ENCODE data around the gene MRTFA. TPM values are rescaled to one million over a fixed set of nuclear protein-coding genes. Genes with fewer than 3 reads are reported as not detected.

The MRTFA gene
- total RNA-seq, 1 donor: 34.0 TPM

DNA sequence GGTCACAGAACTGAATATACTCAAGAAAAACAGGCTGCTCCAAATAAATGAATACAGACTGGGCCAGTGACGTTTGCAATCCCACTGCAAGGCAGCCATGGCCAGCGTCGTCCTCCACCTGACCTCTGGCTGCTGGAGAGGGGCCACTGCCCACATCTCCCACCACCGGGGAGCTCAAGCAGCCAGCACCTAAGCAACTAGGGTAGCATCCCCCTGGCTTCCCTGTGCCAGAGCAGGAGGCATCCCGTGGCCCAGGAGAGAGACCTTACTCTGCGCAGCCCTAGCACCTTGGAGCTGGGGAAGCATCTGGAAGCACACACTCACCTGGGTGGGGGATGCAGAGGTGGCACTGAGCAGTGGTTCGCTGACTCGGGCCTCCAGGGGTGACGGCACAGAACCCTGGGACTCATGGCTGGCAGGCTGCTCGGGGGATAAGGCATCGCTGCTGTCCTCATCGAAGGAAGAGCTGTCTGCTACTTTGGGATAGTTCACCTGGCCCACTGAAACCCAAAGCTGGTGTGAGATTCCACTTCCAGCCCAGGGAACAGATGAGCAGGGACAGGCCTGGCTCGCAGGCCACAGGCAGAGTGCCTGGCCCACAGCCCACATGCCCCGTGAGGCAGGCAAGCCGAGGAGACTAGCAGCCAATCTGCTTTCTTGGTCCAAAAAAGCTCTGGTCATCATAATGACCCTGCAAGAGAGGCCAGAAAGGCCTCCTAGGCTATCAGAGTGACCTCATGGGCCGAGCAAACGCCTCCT lies 212.5 kb downstream of the MRTFA start:
- H3K4me3 ChIP-seq (ENCODE audit: insufficient read depth, low read length): no peak overlapping the region
- no peak overlapping the region for H2AFZ ChIP-seq (ENCODE audit: low read length)
- H3K36me3 ChIP-seq (ENCODE audit: insufficient read depth, low read length): peaks cover 81% of the 10 kb centered on the region
- peaks cover 26% of the 10 kb centered on the region for H4K20me1 ChIP-seq (ENCODE audit: insufficient read depth, low read length)
- no peak overlapping the region for H3K27ac ChIP-seq (ENCODE audit: low read depth, low read length)
- no peak overlapping the region for H3K4me2 ChIP-seq (ENCODE audit: insufficient read depth, low read length)
- no peaks in the 10 kb centered on the region for H3K27me3 ChIP-seq (ENCODE audit: insufficient read depth, low read length)
- H3K79me2 ChIP-seq (ENCODE audit: insufficient read depth, low read length): peaks cover 8% of the 10 kb centered on the region
- no peaks in the 10 kb centered on the region for H3K9me3 ChIP-seq (ENCODE audit: low read depth, low read length)
- no peaks in the 10 kb centered on the region for H3K4me1 ChIP-seq (ENCODE audit: insufficient read depth, low read length)
- TF ChIP-seq, protein P1, sequence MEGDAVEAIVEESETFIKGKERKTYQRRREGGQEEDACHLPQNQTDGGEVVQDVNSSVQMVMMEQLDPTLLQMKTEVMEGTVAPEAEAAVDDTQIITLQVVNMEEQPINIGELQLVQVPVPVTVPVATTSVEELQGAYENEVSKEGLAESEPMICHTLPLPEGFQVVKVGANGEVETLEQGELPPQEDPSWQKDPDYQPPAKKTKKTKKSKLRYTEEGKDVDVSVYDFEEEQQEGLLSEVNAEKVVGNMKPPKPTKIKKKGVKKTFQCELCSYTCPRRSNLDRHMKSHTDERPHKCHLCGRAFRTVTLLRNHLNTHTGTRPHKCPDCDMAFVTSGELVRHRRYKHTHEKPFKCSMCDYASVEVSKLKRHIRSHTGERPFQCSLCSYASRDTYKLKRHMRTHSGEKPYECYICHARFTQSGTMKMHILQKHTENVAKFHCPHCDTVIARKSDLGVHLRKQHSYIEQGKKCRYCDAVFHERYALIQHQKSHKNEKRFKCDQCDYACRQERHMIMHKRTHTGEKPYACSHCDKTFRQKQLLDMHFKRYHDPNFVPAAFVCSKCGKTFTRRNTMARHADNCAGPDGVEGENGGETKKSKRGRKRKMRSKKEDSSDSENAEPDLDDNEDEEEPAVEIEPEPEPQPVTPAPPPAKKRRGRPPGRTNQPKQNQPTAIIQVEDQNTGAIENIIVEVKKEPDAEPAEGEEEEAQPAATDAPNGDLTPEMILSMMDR (IDR thresholded peaks at IDR 0.05; ENCODE audit: extremely low read depth, low read depth, low read length): no peak
- DNase-seq (ENCODE audit: insufficient read length, low spot score, missing footprints): peak; percentile 61

DNA sequence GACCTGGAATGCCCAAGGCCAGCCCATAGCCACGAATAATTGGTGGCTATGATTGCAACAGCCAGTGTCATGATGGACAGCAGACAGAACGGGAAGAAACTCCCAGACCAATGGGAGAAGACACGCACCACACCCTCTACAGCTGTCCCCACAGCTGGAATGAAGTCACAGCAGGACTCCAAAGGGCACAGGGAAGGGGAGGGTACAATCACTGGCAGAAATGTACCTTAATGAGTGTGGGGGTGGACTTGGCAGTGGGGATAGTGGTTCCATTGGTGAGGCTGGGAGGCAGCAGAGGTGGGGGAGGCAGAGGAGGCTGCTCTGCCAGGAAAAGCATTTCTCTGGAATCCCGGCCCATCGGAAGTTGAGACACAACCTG lies 213.2 kb downstream of the MRTFA start:
- Histone ChIP-seq H3K9me3 (ENCODE audit: low read depth, low read length) (no peaks in the 10 kb centered on the region), H3K27me3 (ENCODE audit: insufficient read depth, low read length) (no peaks in the 10 kb centered on the region), H3K27ac (ENCODE audit: low read depth, low read length) (no peak overlapping the region), H3K79me2 (ENCODE audit: insufficient read depth, low read length) (peaks cover 6% of the 10 kb centered on the region), H3K4me3 (ENCODE audit: insufficient read depth, low read length) (no peak overlapping the region), H4K20me1 (ENCODE audit: insufficient read depth, low read length) (peaks cover 27% of the 10 kb centered on the region), H3K36me3 (ENCODE audit: insufficient read depth, low read length) (peaks cover 78% of the 10 kb centered on the region), H3K4me2 (ENCODE audit: insufficient read depth, low read length) (no peak overlapping the region), H3K4me1 (ENCODE audit: insufficient read depth, low read length) (no peaks in the 10 kb centered on the region), H2AFZ (ENCODE audit: low read length) (no peak overlapping the region)
- DNase-seq (ENCODE audit: insufficient read length, low spot score, missing footprints): peak; percentile 58
- TF ChIP-seq, protein P1 (IDR thresholded peaks at IDR 0.05; ENCODE audit: extremely low read depth, low read depth, low read length): no peak

DNA sequence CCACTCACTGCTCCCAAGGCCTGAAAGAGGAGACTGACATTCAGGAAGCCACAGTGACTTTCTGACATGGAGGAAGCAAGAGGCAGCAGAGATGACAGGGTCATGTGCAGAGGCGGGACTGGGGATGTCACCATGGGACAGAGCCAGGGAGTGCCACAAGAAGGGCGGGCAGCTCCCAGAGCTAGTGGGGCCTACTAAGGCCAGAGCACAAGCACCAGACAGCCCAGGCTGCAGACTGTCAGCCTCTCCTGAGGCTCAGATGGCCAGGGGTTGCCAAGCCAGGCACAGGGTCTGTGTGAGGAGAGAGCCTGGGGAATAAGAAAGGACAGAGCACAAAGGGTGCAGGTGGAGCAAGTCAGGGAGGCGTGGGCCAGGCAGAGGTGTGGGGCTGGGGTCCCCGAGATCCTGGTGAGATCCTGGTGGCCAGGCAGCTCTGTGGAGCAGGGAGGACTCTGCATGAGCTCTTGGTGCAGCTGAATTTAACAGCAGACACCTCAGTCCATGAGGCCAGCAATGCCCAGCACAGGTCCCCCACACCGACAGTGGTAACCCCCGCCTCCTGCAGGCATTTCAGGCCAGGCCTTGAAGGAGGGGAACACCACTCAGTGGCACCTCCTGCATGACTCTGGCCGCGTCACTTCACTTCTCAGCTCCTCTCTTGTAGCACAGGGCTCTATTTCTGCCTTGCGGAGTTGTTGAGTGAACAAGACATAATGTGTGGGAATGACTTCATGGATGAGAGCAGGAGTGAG lies 213.8 kb downstream of the MRTFA start:
- Histone ChIP-seq H3K4me2 (ENCODE audit: insufficient read depth, low read length) (no peak overlapping the region), H3K9me3 (ENCODE audit: low read depth, low read length) (no peaks in the 10 kb centered on the region), H3K27ac (ENCODE audit: low read depth, low read length) (no peak overlapping the region), H3K27me3 (ENCODE audit: insufficient read depth, low read length) (no peaks in the 10 kb centered on the region), H4K20me1 (ENCODE audit: insufficient read depth, low read length) (peaks cover 30% of the 10 kb centered on the region), H2AFZ (ENCODE audit: low read length) (no peak overlapping the region), H3K4me3 (ENCODE audit: insufficient read depth, low read length) (no peak overlapping the region), H3K36me3 (ENCODE audit: insufficient read depth, low read length) (peaks cover 80% of the 10 kb centered on the region), H3K79me2 (ENCODE audit: insufficient read depth, low read length) (peaks cover 6% of the 10 kb centered on the region), H3K4me1 (ENCODE audit: insufficient read depth, low read length) (no peaks in the 10 kb centered on the region)
- TF ChIP-seq, protein P1 (IDR thresholded peaks at IDR 0.05; ENCODE audit: extremely low read depth, low read depth, low read length): no peak
- peak; percentile 39 for DNase-seq (ENCODE audit: insufficient read length, low spot score, missing footprints)

- H4K20me1 ChIP-seq (ENCODE audit: insufficient read depth, low read length): peaks cover 30% of the 10 kb centered on the region
- H2AFZ ChIP-seq (ENCODE audit: low read length): no peak overlapping the region
- H3K27me3 ChIP-seq (ENCODE audit: insufficient read depth, low read length): no peaks in the 10 kb centered on the region
- TF ChIP-seq, protein P1 (IDR thresholded peaks at IDR 0.05; ENCODE audit: extremely low read depth, low read depth, low read length): no peak
- H3K4me1 ChIP-seq (ENCODE audit: insufficient read depth, low read length): no peaks in the 10 kb centered on the region
- H3K27ac ChIP-seq (ENCODE audit: low read depth, low read length): no peak overlapping the region
- no peaks in the 10 kb centered on the region for H3K9me3 ChIP-seq (ENCODE audit: low read depth, low read length)
- H3K4me3 ChIP-seq (ENCODE audit: insufficient read depth, low read length): no peak overlapping the region
- H3K36me3 ChIP-seq (ENCODE audit: insufficient read depth, low read length): peaks cover 74% of the 10 kb centered on the region
- peak; percentile 51 for DNase-seq (ENCODE audit: insufficient read length, low spot score, missing footprints)
- peaks cover 6% of the 10 kb centered on the region for H3K79me2 ChIP-seq (ENCODE audit: insufficient read depth, low read length)
- H3K4me2 ChIP-seq (ENCODE audit: insufficient read depth, low read length): no peak overlapping the region
These were observed 214.6 kb downstream of the MRTFA start for GRCh38 chr22:40421941-40422340.

Measured in osteoblast (primary cell).